ENCODE measurements around the gene NTF4.
A peak's percentile ranks its signal among the peaks of the same experiment; 100 is the strongest.

Gene NTF4

GRCh38 chr19:49091391-49092038 lies 26.9 kb upstream of the NTF4 start:
- DNase-seq (ENCODE audit: low spot score), result no peak

GRCh38 chr19:49086296-49086695 lies 21.7 kb upstream of the NTF4 start:
- no peak for DNase-seq (ENCODE audit: low spot score)

- DNase-seq (ENCODE audit: low spot score), result no peak
These were observed 21.2 kb upstream of the NTF4 start for GRCh38 chr19:49085868-49086232.

GRCh38 chr19:49085020-49085867 lies 20.6 kb upstream of the NTF4 start, which contains the start of gene SNRNP70:
TSS of gene SNRNP70 (plus strand) at chr19:49085451. CDS start at chr19:49086415, 964 bp downstream.
- DNase-seq (ENCODE audit: low spot score), result peak; percentile 99

DNA sequence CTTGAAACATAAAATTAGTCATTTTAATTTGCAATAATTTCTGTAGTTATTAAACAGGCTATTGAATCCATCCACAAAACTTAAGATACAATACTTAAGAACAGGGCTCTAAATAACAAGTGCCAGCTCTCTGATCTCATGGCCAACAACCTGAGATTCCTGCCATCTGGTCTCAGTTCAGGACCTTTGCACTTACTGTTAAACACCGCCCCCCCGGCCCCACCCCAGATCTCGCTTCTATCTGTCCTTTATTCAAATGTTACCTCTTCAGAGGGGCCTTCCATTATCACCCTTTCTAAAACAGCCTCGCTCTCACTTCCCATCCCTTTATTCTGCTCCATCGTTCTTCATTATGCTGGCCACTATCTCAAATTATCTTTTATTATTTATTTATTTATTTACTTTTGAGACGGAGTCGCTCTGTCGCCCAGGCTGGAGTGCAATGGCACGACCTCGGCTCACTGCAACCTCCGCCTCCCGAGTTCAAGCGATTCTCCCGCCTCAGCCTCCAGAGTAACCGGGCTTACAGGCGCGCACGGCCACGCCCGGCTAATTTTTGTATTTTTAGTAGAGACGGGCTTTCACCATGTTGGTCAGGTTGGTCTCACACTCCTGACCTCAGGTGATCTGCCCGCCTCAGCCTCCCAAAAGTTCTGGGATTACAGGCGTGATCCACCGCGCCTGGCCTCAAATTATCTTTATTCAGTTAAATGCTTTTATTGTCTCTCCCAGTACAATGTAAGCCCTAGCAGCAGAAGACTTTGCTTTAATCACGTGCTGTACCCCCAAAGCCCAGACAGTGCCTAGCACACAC lies 19.8 kb upstream of the NTF4 start:
- no peak for DNase-seq (ENCODE audit: low spot score)

- no peak for DNase-seq (ENCODE audit: low spot score)
These were observed 16.7 kb upstream of the NTF4 start for GRCh38 chr19:49081273-49081672.

- no peak for DNase-seq (ENCODE audit: low spot score)
These were observed 15.8 kb upstream of the NTF4 start for GRCh38 chr19:49080392-49080791.

GRCh38 chr19:49074869-49075268 lies 10.3 kb upstream of the NTF4 start:
- DNase-seq (ENCODE audit: low spot score), result peak; percentile 31

- peak; percentile 35 for DNase-seq (ENCODE audit: low spot score)
These were observed 9.1 kb upstream of the NTF4 start for GRCh38 chr19:49073514-49074378.

DNA sequence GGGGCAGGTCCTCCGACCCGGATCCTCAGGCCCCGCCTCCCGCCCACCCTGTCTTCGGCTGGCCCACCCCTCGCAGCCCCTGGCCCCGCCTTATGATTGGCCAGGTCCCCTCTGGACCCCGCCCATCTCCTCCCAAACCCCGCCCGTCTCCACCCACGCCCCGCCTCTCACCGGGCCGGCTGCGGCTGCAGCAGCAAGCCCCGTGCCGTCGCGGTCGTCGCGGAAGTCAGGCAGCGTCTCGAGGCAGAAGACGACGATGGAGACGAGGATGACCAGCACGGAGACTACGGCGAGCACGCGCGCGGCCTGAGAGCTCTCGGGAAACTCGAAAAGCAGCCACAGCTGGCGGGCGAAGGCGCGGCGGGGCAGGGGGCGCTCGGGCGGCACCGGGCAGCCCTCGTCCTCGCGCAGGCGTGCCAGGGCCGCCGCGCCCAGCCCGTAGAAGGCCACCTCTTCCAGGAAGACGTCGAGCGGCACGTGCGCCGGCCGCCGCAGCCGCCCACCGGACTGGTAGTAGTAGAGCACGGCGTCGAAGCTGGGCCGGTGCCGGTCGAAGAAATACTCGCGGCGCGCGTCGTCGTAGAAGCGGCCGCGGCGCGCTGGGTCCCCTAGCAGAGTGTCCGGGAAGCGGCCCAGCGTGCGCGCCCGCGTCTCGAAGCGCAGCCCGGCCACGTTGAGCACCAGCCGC lies 7.4 kb upstream of the NTF4 start:
- no peak for DNase-seq (ENCODE audit: low spot score)

GRCh38 chr19:49070416-49070815 lies 5.8 kb upstream of the NTF4 start:
- no peak for DNase-seq (ENCODE audit: low spot score)

DNA sequence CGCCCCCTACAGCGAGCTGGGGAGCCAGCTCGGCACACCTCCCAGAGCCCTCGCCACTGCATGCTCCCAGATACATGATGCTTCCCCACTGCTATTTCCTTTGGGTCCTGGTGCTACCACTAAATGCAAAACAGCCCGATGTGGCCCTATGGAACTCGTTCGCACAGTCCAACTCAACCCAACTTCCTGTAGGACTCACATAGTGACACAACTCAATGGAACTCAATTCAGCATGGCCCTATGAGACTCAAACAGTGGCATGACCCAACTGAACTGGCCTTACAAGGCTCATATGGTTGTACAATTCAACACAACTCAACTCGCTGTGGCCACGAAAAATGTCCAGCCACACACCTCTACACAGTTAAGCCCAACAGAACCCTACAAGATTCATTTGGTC lies 4.4 kb upstream of the NTF4 start:
- DNase-seq (ENCODE audit: low spot score), result no peak

GRCh38 chr19:49067554-49067953 lies 2.9 kb upstream of the NTF4 start:
- no peak for DNase-seq (ENCODE audit: low spot score)

GRCh38 chr19:49065905-49066512 lies 1.4 kb upstream of the NTF4 start:
- no peak for DNase-seq (ENCODE audit: low spot score)

DNA sequence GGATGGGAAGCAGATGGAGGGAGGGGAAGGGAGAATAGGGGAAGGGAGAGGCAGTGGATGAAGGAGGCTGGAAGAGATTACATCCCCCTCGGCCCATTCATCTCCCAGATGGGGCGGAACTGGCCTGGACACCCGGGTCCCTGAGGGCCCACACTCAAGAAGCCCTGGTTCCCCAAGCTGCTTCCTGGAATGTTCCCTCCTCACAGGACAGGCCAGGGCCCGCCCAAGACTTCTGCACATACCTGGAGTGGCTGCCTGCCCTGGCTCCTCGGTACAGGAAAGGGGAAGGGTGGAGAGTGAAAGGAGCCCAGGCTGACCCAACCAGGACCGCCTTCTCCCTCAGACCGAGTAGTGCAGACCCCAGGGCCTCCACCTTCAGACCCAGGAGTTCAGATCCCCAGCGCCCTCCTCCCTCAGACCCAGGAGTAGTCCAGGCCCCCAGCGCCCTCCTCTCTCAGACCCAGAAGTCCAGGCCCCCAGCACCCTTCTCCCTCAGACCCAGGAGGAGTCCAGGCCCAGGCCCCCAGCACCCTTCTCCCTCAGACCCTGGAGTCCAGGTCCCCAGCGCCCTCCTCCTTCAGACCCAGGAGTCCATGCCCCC lies 489 bp downstream of the NTF4 start:
- DNase-seq (ENCODE audit: low spot score), result no peak

GRCh38 chr19:49061445-49061844 lies 3.2 kb downstream of the NTF4 start:
- DNase-seq (ENCODE audit: low spot score), result no peak

DNA sequence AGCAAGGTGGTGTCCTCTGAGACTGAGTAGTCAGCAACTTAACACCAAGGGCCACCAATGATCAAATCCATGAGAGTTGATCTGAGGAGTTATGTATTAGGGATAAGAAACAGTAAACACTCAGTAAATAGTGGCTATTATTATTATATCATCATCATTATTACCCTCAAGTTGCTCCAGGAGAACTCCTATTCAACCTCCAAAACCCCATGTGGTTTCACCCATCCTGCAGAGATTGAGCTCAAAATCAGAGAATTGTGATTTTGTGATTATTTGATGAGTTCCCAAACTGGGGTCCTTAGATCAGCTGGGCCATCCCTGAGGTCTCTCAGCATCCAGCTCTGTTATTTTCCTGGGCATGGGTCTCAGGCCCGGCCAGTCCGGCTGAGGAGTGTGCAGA lies 3.6 kb downstream of the NTF4 start:
- no peak for DNase-seq (ENCODE audit: low spot score)

GRCh38 chr19:49059053-49059452 lies 5.6 kb downstream of the NTF4 start:
- no peak for DNase-seq (ENCODE audit: low spot score)

DNA sequence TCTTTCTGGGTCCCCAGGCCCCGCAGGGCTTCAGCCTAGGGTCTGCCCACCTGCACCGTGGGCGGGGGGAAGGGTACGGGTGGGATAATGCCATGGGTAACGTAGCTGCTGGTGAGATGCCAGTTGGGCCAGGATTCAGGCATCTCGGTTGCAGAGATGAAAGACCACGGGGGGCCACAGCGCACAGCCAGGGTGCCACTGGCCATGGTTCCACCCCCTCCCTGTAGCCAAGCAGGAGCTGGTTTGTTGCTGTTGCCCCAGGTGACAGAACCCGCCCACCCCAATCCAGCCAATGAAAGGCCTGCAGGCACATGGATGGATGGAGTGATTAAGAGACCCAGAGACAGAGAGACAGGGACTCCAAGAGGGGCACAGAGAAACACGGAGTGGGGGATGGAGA lies 6.1 kb downstream of the NTF4 start:
- peak; percentile 60 for DNase-seq (ENCODE audit: low spot score)

- DNase-seq (ENCODE audit: low spot score), result no peak
These were observed 6.9 kb downstream of the NTF4 start, which contains the start of gene CGB7 for GRCh38 chr19:49057636-49058234. TSS of gene CGB7 (minus strand) at chr19:49057749. CDS start at chr19:49055375, 2,374 bp downstream.

All from NAMALWA (cell line).